Neural cell (in vitro differentiated cells): ENCODE measurements around the gene NES. TPM values are rescaled to one million over a fixed set of nuclear protein-coding genes. Genes with fewer than 3 reads are reported as not detected.

Experiments
- H2AFZ ChIP-seq: fragments of 200-600, 300-800 bp; sonication (generic), shearing (Covaris generic); 2 replicates; pipeline ENCODE4 v1.6.0; 2014; ENCODE audit warnings: low read depth, mild to moderate bottlenecking, antibody characterized with exemption, low read length, moderate library complexity
- H3F3A ChIP-seq: fragments of 200-600 bp; shearing (Covaris generic); 2 replicates; pipeline ENCODE4 v1.6.1; 2016; ENCODE audit warnings: mild to moderate bottlenecking, moderate library complexity, mixed read lengths, antibody characterized with exemption, low read length; ENCODE audit not compliant: insufficient read depth, poor library complexity, severe bottlenecking
- H3K27ac ChIP-seq: fragments of 200-600, 300-800 bp; sonication (generic), shearing (Covaris generic); 2 replicates; pipeline ENCODE4 v1.5.1; 2014; ENCODE audit warnings: mild to moderate bottlenecking, low read length, moderate library complexity
- H3K27me3 ChIP-seq: fragments of 300-800, 200-600 bp; sonication (generic), shearing (Covaris generic); 2 replicates; pipeline ENCODE4 v1.6.0; 2014; ENCODE audit warnings: mild to moderate bottlenecking, low read depth, low read length, moderate library complexity; ENCODE audit not compliant: insufficient read depth
- H3K36me3 ChIP-seq: fragments of 300-800, 200-600 bp; sonication (generic), shearing (Covaris generic); 2 replicates; pipeline ENCODE4 v1.5.1; 2014; ENCODE audit warnings: mild to moderate bottlenecking, antibody characterized with exemption, low read length, moderate library complexity; ENCODE audit not compliant: insufficient read depth
- H3K4me2 ChIP-seq: fragments of 300-800, 200-600 bp; sonication (generic), shearing (Covaris generic); 2 replicates; pipeline ENCODE4 v1.6.0; 2014; ENCODE audit warnings: mild to moderate bottlenecking, low read length
- H3K4me3 ChIP-seq: fragments of 300-800, 200-600 bp; sonication (generic), shearing (Covaris generic); 2 replicates; pipeline ENCODE4 v1.5.1; 2014; ENCODE audit warnings: mild to moderate bottlenecking, low read length, moderate library complexity
- H3K79me2 ChIP-seq: fragments of 200-600 bp; shearing (Covaris generic); replicated peaks from 2 replicates; pipeline ENCODE4 v1.6.0; 2014; ENCODE audit warnings: mild to moderate bottlenecking, low read length, moderate library complexity; ENCODE audit not compliant: insufficient read depth
- H3K9ac ChIP-seq: fragments of 300-800, 200-600 bp; sonication (generic), shearing (Covaris generic); 2 replicates; pipeline ENCODE4 v1.6.1; 2016; ENCODE audit warnings: mild to moderate bottlenecking, low read length, mixed read lengths
- H3K9me2 ChIP-seq: fragments of 200-600 bp; shearing (Covaris generic); 2 replicates; pipeline ENCODE4 v1.6.1; 2016; ENCODE audit warnings: mild to moderate bottlenecking, low read length, mixed read lengths; ENCODE audit not compliant: insufficient read depth
- H3K9me3 ChIP-seq: fragments of 200-600, 300-800 bp; sonication (generic), shearing (Covaris generic); 2 replicates; pipeline ENCODE4 v1.6.1; 2016; ENCODE audit warnings: mild to moderate bottlenecking, mixed run types, low read length, moderate library complexity, mixed read lengths
- H4K20me1 ChIP-seq: fragments of 200-600 bp; shearing (Covaris generic); 2 replicates; pipeline ENCODE4 v1.6.1; 2016; ENCODE audit warnings: mild to moderate bottlenecking, mixed run types; ENCODE audit not compliant: insufficient read depth
- CTCF ChIP-seq: fragments of 450-650 bp; IDR thresholded peaks from 2 replicates; pipeline ENCODE4 v1.5.1; 2014; ENCODE audit warnings: antibody characterized with exemption, mild to moderate bottlenecking, moderate library complexity; ENCODE audit not compliant: poor library complexity, severe bottlenecking
- EP300 ChIP-seq: fragments of 450-650 bp; conservative IDR thresholded peaks from 2 replicates; pipeline ENCODE4 v1.6.1; 2014; ENCODE audit warnings: antibody characterized with exemption, mild to moderate bottlenecking, moderate library complexity; ENCODE audit not compliant: poor library complexity, severe bottlenecking
- EZH2 ChIP-seq: fragments of 200-600, 300-800 bp; shearing (Covaris generic), sonication (generic); IDR thresholded peaks from 2 replicates; pipeline ENCODE4 v1.6.1; 2014; ENCODE audit warnings: antibody characterized with exemption, low read length, borderline replicate concordance, mild to moderate bottlenecking; ENCODE audit not compliant: insufficient read depth, poor library complexity, severe bottlenecking
- MXI1 ChIP-seq: fragments of 450-650 bp; conservative IDR thresholded peaks from 2 replicates; pipeline ENCODE4 v1.6.1; 2014; ENCODE audit warnings: antibody characterized with exemption, mild to moderate bottlenecking; ENCODE audit not compliant: poor library complexity, severe bottlenecking
- POLR2AphosphoS5 ChIP-seq: IDR thresholded peaks from 2 replicates; pipeline ENCODE4 v1.6.1; 2012
- RAD21 ChIP-seq: fragments of 450-650 bp; conservative IDR thresholded peaks from 2 replicates; pipeline ENCODE4 v1.6.1; 2014; ENCODE audit warnings: antibody characterized with exemption, mild to moderate bottlenecking, moderate library complexity
- SMC3 ChIP-seq: fragments of 450-650 bp; conservative IDR thresholded peaks from 2 replicates; pipeline ENCODE4 v1.6.1; 2014; ENCODE audit warnings: antibody characterized with exemption, mild to moderate bottlenecking, moderate library complexity; ENCODE audit not compliant: poor library complexity
- TAF1 ChIP-seq: IDR thresholded peaks from 2 replicates; pipeline ENCODE4 v1.6.1; 2012; ENCODE audit warnings: low read depth
- polyA plus RNA-seq: library from polyadenylated mRNA; depleted of rRNA; stranded (reverse); fragments of >200 nt; gene quantifications from 2 replicates; pipeline ENCODE4 v1.2.3, GENCODE V29; 2014
- TF ChIP-seq, protein P1 (sequence below): IDR thresholded peaks from 2 replicates; pipeline ENCODE4 v1.6.1; 2012; ENCODE audit warnings: borderline replicate concordance

Gene NES
- polyA plus RNA-seq, 1 donor from 2014 or later = 9.9 TPM

GRCh38 chr1:156693848-156694689 is 16.9 kb upstream of the NES start:
- Histone ChIP-seq H3K36me3 (no peaks in the 10 kb centered on the region), H3K9me2 (no peaks in the 10 kb centered on the region), H3K79me2 (no peaks in the 10 kb centered on the region), H3F3A (no peaks in the 10 kb centered on the region), H3K9ac (peak overlapping the region; percentile 27), H3K9me3 (no peaks in the 10 kb centered on the region), H2AFZ (no peak overlapping the region), H3K4me2 (no peak overlapping the region), H4K20me1 (no peaks in the 10 kb centered on the region), H3K27me3 (no peaks in the 10 kb centered on the region), H3K27ac (no peak overlapping the region), H3K4me3 (no peak overlapping the region)
- no peak for TF ChIP-seq EP300
- TF ChIP-seq, protein P1, sequence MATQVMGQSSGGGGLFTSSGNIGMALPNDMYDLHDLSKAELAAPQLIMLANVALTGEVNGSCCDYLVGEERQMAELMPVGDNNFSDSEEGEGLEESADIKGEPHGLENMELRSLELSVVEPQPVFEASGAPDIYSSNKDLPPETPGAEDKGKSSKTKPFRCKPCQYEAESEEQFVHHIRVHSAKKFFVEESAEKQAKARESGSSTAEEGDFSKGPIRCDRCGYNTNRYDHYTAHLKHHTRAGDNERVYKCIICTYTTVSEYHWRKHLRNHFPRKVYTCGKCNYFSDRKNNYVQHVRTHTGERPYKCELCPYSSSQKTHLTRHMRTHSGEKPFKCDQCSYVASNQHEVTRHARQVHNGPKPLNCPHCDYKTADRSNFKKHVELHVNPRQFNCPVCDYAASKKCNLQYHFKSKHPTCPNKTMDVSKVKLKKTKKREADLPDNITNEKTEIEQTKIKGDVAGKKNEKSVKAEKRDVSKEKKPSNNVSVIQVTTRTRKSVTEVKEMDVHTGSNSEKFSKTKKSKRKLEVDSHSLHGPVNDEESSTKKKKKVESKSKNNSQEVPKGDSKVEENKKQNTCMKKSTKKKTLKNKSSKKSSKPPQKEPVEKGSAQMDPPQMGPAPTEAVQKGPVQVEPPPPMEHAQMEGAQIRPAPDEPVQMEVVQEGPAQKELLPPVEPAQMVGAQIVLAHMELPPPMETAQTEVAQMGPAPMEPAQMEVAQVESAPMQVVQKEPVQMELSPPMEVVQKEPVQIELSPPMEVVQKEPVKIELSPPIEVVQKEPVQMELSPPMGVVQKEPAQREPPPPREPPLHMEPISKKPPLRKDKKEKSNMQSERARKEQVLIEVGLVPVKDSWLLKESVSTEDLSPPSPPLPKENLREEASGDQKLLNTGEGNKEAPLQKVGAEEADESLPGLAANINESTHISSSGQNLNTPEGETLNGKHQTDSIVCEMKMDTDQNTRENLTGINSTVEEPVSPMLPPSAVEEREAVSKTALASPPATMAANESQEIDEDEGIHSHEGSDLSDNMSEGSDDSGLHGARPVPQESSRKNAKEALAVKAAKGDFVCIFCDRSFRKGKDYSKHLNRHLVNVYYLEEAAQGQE = no peak
- no peak for TF ChIP-seq TAF1

DNA sequence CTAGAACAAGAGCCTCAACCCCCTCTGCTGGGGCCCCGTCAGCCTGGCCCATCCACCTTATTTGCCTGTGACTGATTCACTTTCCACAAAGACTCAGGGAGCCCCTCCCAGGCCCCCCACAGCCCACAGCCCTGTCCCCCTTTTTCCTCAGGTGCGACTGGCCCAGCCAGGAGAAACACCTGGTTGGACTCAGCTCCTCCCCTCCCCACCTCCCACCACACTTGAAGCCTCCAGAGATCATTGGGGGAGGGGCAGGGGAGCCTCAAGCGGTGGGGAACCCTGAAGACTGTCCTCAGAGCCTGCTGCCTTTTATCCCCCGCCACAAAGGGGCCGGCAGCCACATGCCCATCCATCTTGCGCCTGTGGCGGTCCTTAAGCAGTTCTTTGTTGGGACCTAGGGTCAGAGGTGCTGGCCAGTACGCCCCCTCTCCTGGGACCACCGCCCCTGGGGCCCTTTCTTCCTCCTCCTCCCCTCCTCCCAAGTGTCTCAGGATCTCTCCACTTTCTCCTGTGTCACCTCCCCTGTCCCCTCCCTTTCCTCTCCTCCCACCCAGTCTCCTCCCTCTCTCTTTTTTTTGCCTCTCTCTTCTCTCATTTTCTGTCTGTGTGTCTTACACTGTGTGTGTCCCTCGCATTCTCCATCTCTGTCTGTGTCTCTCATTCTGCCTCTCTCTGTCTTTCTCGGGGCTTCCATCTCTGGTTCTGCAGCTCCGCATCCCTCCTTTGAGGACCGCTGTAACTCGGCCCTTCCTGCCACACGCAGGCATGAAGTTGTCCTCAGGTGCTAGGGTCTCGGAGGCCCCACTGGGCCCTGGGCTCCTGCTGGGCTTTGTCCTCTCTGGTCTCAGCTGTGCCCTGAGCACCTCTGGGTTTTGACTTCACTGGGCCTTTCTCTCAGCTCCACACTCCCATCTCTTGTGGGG is 16.0 kb upstream of the NES start:
- H3K36me3 ChIP-seq = no peaks in the 10 kb centered on the region
- no peak overlapping the region for H3K4me2 ChIP-seq
- peak overlapping the region; percentile 27 for H3K9ac ChIP-seq
- H4K20me1 ChIP-seq = no peaks in the 10 kb centered on the region
- no peaks in the 10 kb centered on the region for H3K9me2 ChIP-seq
- H3K9me3 ChIP-seq = no peaks in the 10 kb centered on the region
- no peak overlapping the region for H3K27ac ChIP-seq
- peak overlapping the region; percentile 33 for H3K4me3 ChIP-seq
- no peak for TF ChIP-seq POLR2AphosphoS5
- TF ChIP-seq, protein P1 = no peak
- TF ChIP-seq EZH2 = no peak
- no peak for TF ChIP-seq SMC3
- no peak for TF ChIP-seq TAF1
- TF ChIP-seq MXI1 = no peak
- TF ChIP-seq RAD21 = no peak
- TF ChIP-seq CTCF = no peak
- no peak for TF ChIP-seq EP300
- no peak overlapping the region for H2AFZ ChIP-seq
- no peaks in the 10 kb centered on the region for H3K27me3 ChIP-seq
- no peaks in the 10 kb centered on the region for H3K79me2 ChIP-seq
- no peaks in the 10 kb centered on the region for H3F3A ChIP-seq
